Measurements from ENCODE around the gene APOA5.

Gene APOA5

DNA sequence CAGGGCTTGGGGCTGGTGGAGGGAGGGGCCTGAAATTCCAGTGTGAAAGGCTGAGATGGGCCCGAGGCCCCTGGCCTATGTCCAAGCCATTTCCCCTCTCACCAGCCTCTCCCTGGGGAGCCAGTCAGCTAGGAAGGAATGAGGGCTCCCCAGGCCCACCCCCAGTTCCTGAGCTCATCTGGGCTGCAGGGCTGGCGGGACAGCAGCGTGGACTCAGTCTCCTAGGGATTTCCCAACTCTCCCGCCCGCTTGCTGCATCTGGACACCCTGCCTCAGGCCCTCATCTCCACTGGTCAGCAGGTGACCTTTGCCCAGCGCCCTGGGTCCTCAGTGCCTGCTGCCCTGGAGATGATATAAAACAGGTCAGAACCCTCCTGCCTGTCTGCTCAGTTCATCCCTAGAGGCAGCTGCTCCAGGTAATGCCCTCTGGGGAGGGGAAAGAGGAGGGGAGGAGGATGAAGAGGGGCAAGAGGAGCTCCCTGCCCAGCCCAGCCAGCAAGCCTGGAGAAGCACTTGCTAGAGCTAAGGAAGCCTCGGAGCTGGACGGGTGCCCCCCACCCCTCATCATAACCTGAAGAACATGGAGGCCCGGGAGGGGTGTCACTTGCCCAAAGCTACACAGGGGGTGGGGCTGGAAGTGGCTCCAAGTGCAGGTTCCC lies 38.0 kb upstream of the APOA5 start, which contains the start of gene APOC3:
TSS of gene APOC3 (plus strand) at position 383 of the 659 bp plus-strand sequence. CDS start 676 bp downstream, outside the sequence.
- Histone ChIP-seq H3K4me1 (no peaks in the 10 kb centered on the region), H3K27ac (no peak within 1 kb of the TSS), H3K4me3 (no peak within 1 kb of the TSS), H3K9me3 (no peaks in the 10 kb centered on the region), H3K36me3 (no peaks in the 10 kb centered on the region), H3K27me3 (peaks cover 0 to 13% of the 10 kb centered on the region in 2 donors)
- intact Hi-C loops (cut with DNase I; ENCODE audit: low total_unique reads): no loop called here
- DNase-seq: no peak
- TF ChIP-seq, protein P1, sequence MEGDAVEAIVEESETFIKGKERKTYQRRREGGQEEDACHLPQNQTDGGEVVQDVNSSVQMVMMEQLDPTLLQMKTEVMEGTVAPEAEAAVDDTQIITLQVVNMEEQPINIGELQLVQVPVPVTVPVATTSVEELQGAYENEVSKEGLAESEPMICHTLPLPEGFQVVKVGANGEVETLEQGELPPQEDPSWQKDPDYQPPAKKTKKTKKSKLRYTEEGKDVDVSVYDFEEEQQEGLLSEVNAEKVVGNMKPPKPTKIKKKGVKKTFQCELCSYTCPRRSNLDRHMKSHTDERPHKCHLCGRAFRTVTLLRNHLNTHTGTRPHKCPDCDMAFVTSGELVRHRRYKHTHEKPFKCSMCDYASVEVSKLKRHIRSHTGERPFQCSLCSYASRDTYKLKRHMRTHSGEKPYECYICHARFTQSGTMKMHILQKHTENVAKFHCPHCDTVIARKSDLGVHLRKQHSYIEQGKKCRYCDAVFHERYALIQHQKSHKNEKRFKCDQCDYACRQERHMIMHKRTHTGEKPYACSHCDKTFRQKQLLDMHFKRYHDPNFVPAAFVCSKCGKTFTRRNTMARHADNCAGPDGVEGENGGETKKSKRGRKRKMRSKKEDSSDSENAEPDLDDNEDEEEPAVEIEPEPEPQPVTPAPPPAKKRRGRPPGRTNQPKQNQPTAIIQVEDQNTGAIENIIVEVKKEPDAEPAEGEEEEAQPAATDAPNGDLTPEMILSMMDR (IDR thresholded peaks at IDR 0.05): no peak

DNA sequence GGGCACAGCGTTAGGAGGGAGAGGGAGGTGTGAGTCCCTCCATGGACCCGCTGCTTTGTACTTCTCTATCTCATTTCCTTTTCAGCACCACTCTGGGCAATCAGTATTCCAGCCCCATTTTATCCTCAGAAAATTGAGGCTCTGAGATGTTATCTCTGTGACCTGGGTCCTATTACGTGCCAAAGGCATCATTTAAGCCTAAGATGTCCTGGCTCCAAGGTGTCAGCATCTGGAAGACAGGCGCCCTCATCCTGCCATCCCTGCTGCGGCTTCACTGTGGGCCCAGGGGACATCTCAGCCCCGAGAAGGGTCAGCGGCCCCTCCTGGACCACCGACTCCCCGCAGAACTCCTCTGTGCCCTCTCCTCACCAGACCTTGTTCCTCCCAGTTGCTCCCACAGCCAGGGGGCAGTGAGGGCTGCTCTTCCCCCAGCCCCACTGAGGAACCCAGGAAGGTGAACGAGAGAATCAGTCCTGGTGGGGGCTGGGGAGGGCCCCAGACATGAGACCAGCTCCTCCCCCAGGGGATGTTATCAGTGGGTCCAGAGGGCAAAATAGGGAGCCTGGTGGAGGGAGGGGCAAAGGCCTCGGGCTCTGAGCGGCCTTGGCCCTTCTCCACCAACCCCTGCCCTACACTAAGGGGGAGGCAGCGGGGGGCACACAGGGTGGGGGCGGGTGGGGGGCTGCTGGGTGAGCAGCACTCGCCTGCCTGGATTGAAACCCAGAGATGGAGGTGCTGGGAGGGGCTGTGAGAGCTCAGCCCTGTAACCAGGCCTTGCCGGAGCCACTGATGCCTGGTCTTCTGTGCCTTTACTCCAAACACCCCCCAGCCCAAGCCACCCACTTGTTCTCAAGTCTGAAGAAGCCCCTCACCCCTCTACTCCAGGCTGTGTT lies 37.2 kb upstream of the APOA5 start:
- no peak overlapping the region for H3K27ac ChIP-seq
- TF ChIP-seq, protein P1 (IDR thresholded peaks at IDR 0.05): no peak
- DNase-seq: no peak
- no peaks in the 10 kb centered on the region for H3K36me3 ChIP-seq
- no peak overlapping the region for H3K4me3 ChIP-seq
- peaks cover 0 to 13% of the 10 kb centered on the region in 2 donors for H3K27me3 ChIP-seq
- H3K4me1 ChIP-seq: no peaks in the 10 kb centered on the region
- intact Hi-C loops (cut with DNase I; ENCODE audit: low total_unique reads): no loop called here
- no peaks in the 10 kb centered on the region for H3K9me3 ChIP-seq

DNA sequence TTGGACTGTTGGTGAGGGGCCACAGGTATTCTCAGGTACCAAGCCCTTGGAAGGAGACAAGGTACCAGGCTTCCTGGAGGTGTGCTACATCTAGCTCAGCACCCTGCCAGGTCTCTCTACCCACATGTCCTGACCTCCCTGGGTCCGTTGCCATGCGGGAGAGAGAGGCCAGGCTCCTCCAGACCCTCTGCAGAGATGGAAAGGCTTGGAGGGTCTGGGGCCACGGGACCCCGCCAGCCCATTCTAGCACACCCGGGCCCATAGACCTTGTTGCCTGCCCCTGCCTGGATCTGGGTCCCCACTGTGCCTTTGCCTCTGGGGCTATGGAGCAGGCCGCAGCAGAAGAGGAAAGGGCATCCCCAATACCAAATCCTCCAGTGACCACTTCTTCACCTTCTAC lies 35.8 kb upstream of the APOA5 start:
- Histone ChIP-seq H3K4me3 (no peak overlapping the region), H3K36me3 (no peaks in the 10 kb centered on the region), H3K27me3 (peaks cover 0 to 13% of the 10 kb centered on the region in 2 donors), H3K4me1 (no peaks in the 10 kb centered on the region), H3K27ac (no peak overlapping the region), H3K9me3 (no peaks in the 10 kb centered on the region)
- intact Hi-C loops (cut with DNase I; ENCODE audit: low total_unique reads): no loop called here
- TF ChIP-seq, protein P1 (IDR thresholded peaks at IDR 0.05): no peak
- peak in 1 of 2 donors; percentile 3 for DNase-seq

DNA sequence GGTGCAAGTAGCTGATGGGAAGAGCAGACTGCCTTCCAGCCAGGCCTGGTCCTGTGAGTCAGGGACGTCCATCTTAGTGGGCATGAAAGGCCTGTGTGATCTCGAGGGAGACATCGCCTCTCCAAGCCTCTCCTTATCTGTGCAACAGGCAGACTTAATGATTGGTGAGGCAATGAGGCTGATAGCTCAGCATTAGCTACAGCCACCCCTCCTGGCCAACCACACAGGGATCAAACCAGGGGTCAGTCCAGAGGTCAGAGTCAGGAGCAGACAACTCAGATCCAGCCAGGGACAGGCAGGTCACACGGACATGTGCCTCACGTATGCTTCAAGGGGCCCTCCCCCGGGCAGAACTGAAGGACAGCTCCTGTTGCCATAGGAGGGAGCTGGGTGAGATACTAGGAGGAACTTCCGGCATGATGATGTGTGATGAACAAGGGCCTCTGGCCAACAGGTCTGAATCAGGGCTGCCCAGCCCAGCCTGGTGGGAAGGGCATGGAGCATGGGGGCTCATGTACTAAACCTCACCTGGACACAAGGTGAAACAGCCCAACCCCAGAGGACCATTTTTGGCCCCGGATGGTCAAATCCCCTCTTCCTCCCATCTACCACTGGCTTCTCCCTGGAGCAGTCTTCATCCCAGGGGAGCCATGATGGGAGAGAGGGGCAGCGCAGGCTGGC lies 35.2 kb upstream of the APOA5 start:
- no peaks in the 10 kb centered on the region for H3K36me3 ChIP-seq
- peaks cover 0 to 13% of the 10 kb centered on the region in 2 donors for H3K27me3 ChIP-seq
- intact Hi-C loops (cut with DNase I; ENCODE audit: low total_unique reads): no loop called here
- no peak overlapping the region for H3K4me3 ChIP-seq
- TF ChIP-seq, protein P1 (IDR thresholded peaks at IDR 0.05): no peak
- no peaks in the 10 kb centered on the region for H3K4me1 ChIP-seq
- H3K9me3 ChIP-seq: no peaks in the 10 kb centered on the region
- no peak overlapping the region for H3K27ac ChIP-seq
- DNase-seq: peak in 1 of 2 donors; percentile 10

DNA sequence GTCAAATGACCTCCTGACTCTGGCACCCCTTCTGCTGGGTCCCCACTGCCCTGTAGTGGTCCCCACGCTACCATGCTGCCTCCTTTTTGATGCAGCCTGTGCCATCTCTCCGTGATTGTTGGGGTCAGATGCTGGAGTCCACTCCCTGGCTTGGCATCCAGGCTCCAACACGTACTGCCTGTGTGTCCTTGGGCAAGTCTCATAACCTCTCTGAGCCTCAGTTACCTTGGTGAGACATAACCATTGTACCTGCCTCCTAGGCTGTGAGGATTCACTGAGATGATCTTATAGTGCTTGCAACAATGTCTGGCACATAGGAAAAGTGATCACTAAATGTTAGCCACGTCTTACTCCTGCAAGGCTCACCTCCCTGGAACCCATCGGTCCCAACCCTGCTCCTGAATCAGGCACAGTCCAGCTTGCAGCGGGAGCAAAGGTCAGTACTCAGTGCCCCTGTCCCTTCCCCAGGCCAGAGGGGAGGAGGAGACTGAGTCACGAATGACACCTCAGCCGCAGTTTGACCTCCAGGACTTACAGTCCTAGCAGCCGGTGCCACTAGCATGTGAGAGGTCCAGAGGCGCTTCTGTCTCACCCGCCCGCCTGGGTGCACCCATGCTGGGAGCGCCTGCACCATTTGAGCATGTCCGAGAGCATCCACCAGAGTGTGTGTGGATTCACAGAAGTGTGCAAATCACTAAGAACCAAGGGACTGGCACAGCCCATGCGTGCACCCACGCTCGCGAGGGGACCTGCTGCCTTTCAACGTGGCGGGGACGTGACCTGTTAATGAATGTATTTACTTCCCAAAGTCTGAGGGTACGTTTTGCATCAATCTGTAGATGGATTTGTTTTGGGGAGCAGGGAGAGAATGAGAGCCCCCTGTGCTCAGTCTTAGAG lies 34.4 kb upstream of the APOA5 start:
- intact Hi-C loops (cut with DNase I; ENCODE audit: low total_unique reads): no loop called here
- no peaks in the 10 kb centered on the region for H3K9me3 ChIP-seq
- H3K27ac ChIP-seq: no peak overlapping the region
- no peak overlapping the region for H3K4me3 ChIP-seq
- H3K27me3 ChIP-seq: peaks cover 0 to 13% of the 10 kb centered on the region in 2 donors
- TF ChIP-seq, protein P1 (IDR thresholded peaks at IDR 0.05): no peak
- H3K36me3 ChIP-seq: no peaks in the 10 kb centered on the region
- H3K4me1 ChIP-seq: no peaks in the 10 kb centered on the region
- DNase-seq: peak in 1 of 2 donors; percentile 15

All from tibial artery (tissue), 4 donors.